Ascending aorta (tissue), 2 donors: ENCODE results near the gene FOXN3. TPM values are rescaled to one million over a fixed set of nuclear protein-coding genes. Genes with fewer than 3 reads are reported as not detected.

Experiments
- DNase-seq, 2 donors: peaks; one replicate each; pipeline ENCODE4 v3.0.0-alpha.2; 2019; ENCODE audit warnings: low spot score in 2 of 2
- H3K27ac ChIP-seq, 2 donors: fragments of 200-600 bp; sonication (generic); one replicate each; pipeline ENCODE4 v1.5.1; 2016 to 2017; ENCODE audit warnings: mild to moderate bottlenecking in 1 of 2
- H3K27me3 ChIP-seq: fragments of 200-600 bp; sonication (generic); one replicate; pipeline ENCODE4 v1.5.1; 2017
- H3K36me3 ChIP-seq, 2 donors: fragments of 200-600 bp; sonication (generic); one replicate each; pipeline ENCODE4 v1.5.1; 2016
- H3K4me1 ChIP-seq, 2 donors: fragments of 200-600 bp; sonication (generic); one replicate each; pipeline ENCODE4 v1.5.1; 2016 to 2017; ENCODE audit warnings: mild to moderate bottlenecking in 1 of 2
- H3K4me3 ChIP-seq, 2 donors: fragments of 200-600 bp; sonication (generic); one replicate each; pipeline ENCODE4 v1.5.1; 2016 to 2017; ENCODE audit warnings: mild to moderate bottlenecking in 1 of 2
- H3K9me3 ChIP-seq, 2 donors: fragments of 200-600 bp; sonication (generic); one replicate each; pipeline ENCODE4 v1.5.1; 2016
- CTCF ChIP-seq, 3 experiments: fragments of 200-600 bp in 2 of 3; fragments of 450-650 bp in 1 of 3; sonication (generic) in 2 of 3; IDR thresholded peaks; one replicate each; pipeline ENCODE4 v1.5.1; 2016 to 2019; ENCODE audit warnings: antibody characterized with exemption in 3 of 3, mild to moderate bottlenecking in 1 of 3, moderate library complexity in 1 of 3
- intact Hi-C: fragments of 100-400 bp; cut with DNase I; formaldehyde crosslinking; loops from one replicate; pipeline ENCODE4 v1.15.1; 2023
- total RNA-seq: library from RNA; depleted of rRNA; stranded (reverse); fragments of >200 nt; gene quantifications from one replicate; pipeline ENCODE4 v1.1.0, GENCODE V29; 2016

Gene FOXN3
- total RNA-seq, 1 donor from 2014 or later = 96.3 TPM

GRCh38 chr14:89356927-89357326 lies 60.1 kb downstream of the FOXN3 start:
- DNase-seq = no peak
- Histone ChIP-seq H3K9me3 (no peaks in the 10 kb centered on the region), H3K27me3 (no peaks in the 10 kb centered on the region), H3K36me3 (no peaks in the 10 kb centered on the region), H3K4me3 (no peak overlapping the region), H3K27ac (no peak overlapping the region), H3K4me1 (peaks cover 0 to 21% of the 10 kb centered on the region in 2 donors)
- no peak for TF ChIP-seq CTCF (IDR thresholded peaks at IDR 0.05)
- intact Hi-C loops = loop anchor here (5.0 kb wide), 1 partner anchor 50 kb away; no protein-coding TSS in a partner anchor

- H3K4me1 ChIP-seq = peaks cover 0 to 25% of the 10 kb centered on the region in 2 donors
- H3K27ac ChIP-seq = no peak overlapping the region
- H3K9me3 ChIP-seq = no peaks in the 10 kb centered on the region
- H3K4me3 ChIP-seq = no peak overlapping the region
- no peaks in the 10 kb centered on the region for H3K36me3 ChIP-seq
- no peak for DNase-seq
- TF ChIP-seq CTCF (IDR thresholded peaks at IDR 0.05) = no peak
- H3K27me3 ChIP-seq = no peaks in the 10 kb centered on the region
- intact Hi-C loops = loop anchor here (5.0 kb wide), 1 partner anchor 49 kb away; no protein-coding TSS in a partner anchor
These were observed 60.5 kb downstream of the FOXN3 start for GRCh38 chr14:89356496-89356895.

GRCh38 chr14:89353766-89354113 lies 63.3 kb downstream of the FOXN3 start:
- Histone ChIP-seq H3K9me3 (no peaks in the 10 kb centered on the region), H3K27ac (peak overlapping the region; percentile 65 to 76), H3K4me3 (no peak overlapping the region), H3K4me1 (peaks cover 0 to 27% of the 10 kb centered on the region in 2 donors), H3K36me3 (peaks cover 0 to under 1% of the 10 kb centered on the region in 2 donors), H3K27me3 (no peaks in the 10 kb centered on the region)
- no peak for TF ChIP-seq CTCF (IDR thresholded peaks at IDR 0.05)
- DNase-seq = no peak
- intact Hi-C loops = no loop called here

- H3K9me3 ChIP-seq = no peaks in the 10 kb centered on the region
- DNase-seq = no peak
- H3K27ac ChIP-seq = peak overlapping the region; percentile 65 to 76
- no peak for TF ChIP-seq CTCF (IDR thresholded peaks at IDR 0.05)
- H3K36me3 ChIP-seq = peaks cover 0 to 6% of the 10 kb centered on the region in 2 donors
- intact Hi-C loops = no loop called here
- peaks cover 0 to 27% of the 10 kb centered on the region in 2 donors for H3K4me1 ChIP-seq
- no peak overlapping the region for H3K4me3 ChIP-seq
- H3K27me3 ChIP-seq = no peaks in the 10 kb centered on the region
These were observed 63.9 kb downstream of the FOXN3 start for GRCh38 chr14:89352976-89353765.

GRCh38 chr14:89351516-89352404 lies 65.3 kb downstream of the FOXN3 start:
- intact Hi-C loops = no loop called here
- no peak for DNase-seq
- H3K27ac ChIP-seq = peak overlapping the region; percentile 65 to 76

More at GRCh38 chr14:89351516-89352404, 65.3 kb downstream of the FOXN3 start:
- Histone ChIP-seq H3K36me3 (peaks cover 0 to 9% of the 10 kb centered on the region in 2 donors), H3K4me1 (peaks cover 0 to 27% of the 10 kb centered on the region in 2 donors), H3K9me3 (no peaks in the 10 kb centered on the region), H3K27me3 (no peaks in the 10 kb centered on the region), H3K4me3 (peak overlapping the region in 1 of 2 donors; percentile 3)
- TF ChIP-seq CTCF (IDR thresholded peaks at IDR 0.05) = no peak
